Inflammatory macrophage treated with lipopolysaccharide for 1 hour (primary cell): ENCODE results near the gene SHISA9.

Experiments used
- DNase-seq, 2 donors: peaks; one replicate each; pipeline ENCODE4 v3.0.0-alpha.2; 2020 to 2022

Gene SHISA9

GRCh38 chr16:13205352-13205751 is 304.0 kb downstream of the SHISA9 start:
- DNase-seq: no peak

DNA sequence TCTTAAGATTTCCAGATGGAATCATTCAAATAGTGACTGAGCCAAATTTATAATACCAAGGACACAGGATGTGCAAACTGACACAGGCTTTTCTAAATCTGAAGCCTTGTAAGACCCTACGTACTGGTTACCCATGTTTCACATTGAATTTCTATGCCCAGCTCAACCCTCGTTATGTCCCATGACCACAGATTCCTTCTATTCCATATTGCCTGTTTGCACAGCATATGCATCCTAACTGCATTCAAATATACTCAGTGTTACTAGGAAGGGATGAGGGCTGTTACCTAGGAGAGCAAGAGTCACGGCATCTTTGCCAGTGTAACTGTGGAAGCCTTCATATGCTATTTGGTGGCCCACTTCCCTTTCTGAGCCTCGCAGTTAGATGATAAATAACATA is 305.2 kb downstream of the SHISA9 start:
- DNase-seq: no peak

- no peak for DNase-seq
These were observed 305.8 kb downstream of the SHISA9 start for GRCh38 chr16:13207151-13207550.

GRCh38 chr16:13223666-13224065 is 322.3 kb downstream of the SHISA9 start:
- DNase-seq: no peak

DNA sequence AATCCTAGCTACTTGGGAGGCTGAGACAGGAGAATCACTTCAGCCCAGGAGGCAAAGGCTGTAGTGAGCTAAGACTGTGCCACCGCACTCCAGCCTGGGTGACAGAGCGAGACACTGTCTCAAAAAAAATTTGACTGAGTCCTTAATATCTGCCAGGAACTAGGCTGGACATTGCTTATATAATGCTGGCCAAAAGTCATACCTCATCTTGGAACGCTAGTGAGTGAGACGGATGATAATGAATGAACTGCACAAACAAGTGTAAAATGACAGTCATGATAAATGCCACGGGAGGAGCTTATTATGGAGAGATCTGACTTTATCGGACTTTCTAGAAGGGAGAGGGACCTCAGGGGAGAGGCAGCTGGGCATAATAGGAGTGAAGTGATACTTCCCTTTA is 327.6 kb downstream of the SHISA9 start:
- no peak for DNase-seq

- DNase-seq: no peak
These were observed 330.0 kb downstream of the SHISA9 start for GRCh38 chr16:13231365-13231764.

DNA sequence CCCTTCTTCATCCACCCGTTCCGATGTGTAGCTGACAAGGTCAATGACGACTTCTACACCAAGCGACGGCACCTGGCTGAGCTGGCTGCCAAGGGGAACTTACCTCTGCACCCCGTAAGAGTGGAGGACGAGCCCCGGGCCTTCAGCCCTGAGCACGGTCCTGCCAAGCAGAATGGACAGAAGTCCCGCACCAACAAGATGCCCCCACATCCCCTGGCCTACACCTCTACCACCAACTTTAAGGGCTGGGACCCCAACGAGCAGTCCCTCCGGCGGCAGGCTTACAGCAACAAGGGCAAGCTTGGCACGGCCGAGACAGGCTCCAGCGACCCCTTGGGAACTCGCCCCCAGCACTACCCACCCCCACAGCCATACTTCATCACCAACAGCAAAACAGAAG is 333.6 kb downstream of the SHISA9 start:
- no peak for DNase-seq

- no peak for DNase-seq
These were observed 334.9 kb downstream of the SHISA9 start for GRCh38 chr16:13236308-13236707.

DNA sequence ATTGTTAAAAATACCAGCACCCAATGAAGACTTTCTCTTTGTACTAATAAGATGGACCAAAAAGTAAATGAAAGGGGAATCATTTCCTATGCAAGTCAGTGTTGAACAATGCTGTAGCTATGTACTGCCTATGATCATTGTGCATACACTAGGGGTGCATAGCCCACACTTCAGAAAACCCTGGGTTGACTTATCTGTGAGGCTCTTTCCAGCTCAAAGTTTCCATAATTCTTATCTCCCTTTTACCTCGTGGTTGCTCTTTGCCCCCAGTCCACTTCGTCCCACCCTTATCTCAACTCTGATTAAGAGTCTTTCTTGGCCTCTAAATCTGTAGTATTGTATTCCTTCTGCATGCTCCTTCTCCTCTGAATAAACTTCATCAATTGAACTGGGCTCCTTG is 336.8 kb downstream of the SHISA9 start:
- no peak for DNase-seq

GRCh38 chr16:13242201-13242600 is 340.8 kb downstream of the SHISA9 start:
- DNase-seq: no peak

DNA sequence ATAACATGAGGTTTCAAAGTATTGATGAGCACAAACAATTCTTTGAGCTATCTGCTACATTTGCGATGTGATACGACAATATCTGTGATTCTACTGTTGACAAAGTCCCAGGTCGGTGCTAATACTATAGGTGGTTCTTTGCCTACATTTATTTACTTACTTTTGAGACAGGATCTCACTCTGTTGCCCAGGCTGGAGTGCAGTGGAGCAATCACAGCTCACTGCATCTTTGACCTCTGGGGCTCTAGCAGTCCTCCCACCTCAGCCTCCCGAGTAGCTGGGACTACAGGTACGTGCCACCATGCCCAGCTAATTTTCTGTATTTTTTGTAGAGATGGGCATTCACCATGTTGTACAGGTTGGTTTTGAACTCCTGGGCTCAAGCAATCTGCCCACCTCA is 343.4 kb downstream of the SHISA9 start:
- no peak for DNase-seq

- DNase-seq: no peak
These were observed 344.4 kb downstream of the SHISA9 start for GRCh38 chr16:13245713-13246377.

DNA sequence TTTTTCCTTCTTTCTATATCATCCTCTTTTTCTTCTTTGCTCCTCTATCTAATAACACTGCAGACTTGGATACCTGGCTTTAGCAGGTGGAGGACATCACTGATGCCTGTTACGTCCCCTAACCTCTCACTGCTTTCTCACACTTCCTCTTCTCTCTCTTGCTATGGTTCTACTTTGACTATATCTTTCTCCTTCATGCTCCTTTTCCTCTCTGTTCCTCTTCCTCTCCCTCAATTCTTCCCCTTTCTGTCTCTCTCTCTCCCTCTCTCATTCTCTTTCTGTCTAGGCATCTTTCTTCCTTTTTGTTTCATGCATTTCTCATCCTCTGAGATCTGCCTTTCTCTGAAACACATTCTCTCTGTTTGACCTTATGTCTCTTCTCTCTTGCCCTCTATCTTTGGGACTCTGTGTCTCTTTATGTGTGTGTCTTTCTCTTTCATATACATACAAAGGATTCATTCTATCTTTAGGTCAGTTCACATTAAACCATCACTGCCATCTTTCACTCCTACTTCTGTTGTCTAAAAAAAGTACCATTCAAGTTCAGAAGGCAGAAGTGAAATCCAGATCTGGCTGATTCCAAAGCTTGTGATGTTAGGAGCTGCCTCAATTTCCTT is 353.7 kb downstream of the SHISA9 start:
- DNase-seq: no peak

DNA sequence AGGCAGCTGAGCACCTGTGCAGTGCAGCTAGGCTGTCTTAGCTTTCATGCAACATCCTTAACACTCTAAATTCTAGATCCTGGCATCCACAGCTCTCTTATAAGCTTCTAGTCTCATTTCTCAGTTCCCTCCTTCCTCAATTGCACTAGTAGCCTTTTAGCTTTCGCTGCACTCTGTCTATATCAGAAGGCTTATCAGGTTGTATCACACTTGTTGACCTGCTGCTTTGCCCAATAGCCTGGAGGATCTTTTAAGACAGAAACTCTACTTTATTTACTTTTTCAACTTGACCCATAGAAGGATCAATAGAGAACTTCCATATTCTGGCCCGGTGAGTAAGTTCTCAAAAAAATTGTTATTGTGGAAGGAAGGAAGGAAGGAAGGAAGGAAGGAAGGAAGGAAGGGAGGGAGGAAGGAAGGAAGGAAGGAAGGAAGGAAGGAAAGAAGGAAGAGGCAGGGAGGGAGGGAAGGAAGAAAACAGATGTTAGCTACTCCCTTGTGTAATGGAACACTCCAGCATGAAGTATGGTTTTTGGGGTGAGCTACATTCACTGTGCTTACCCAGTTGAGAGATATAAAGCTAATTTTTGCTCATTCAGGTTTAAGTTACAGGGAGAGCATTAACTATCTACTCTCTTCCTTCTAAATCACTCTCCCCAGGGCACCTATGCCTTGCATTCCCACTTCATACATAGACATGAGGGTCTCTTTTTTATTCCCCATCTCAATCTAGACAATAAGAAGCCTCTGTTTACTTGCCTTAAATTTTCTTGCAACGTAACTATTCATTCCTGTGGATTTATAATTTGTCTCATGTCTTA is 361.1 kb downstream of the SHISA9 start:
- no peak for DNase-seq

GRCh38 chr16:13264749-13265552 is 363.6 kb downstream of the SHISA9 start:
- no peak for DNase-seq

DNA sequence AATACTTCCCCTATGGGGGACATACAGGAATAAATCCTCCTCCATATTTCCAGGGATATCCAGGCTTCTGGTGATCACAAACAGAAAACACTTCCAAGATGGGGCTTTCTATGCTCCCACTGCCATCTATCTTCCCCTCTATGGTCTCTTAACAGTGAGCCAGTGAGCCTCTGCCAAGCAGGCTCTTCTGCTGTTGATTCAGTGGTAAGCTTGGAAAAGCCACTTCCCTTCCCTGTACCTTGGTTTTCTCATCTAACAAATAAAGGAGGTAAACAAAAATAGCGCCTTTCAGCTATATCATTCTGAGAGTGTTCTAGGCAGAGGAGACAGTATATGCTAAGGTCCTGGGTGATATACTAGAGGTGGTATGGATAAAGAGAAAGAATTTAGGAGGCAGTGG is 368.0 kb downstream of the SHISA9 start:
- no peak for DNase-seq

- DNase-seq: no peak
These were observed 368.6 kb downstream of the SHISA9 start for GRCh38 chr16:13269905-13270528.

- DNase-seq: no peak
These were observed 369.2 kb downstream of the SHISA9 start for GRCh38 chr16:13270602-13271001.

DNA sequence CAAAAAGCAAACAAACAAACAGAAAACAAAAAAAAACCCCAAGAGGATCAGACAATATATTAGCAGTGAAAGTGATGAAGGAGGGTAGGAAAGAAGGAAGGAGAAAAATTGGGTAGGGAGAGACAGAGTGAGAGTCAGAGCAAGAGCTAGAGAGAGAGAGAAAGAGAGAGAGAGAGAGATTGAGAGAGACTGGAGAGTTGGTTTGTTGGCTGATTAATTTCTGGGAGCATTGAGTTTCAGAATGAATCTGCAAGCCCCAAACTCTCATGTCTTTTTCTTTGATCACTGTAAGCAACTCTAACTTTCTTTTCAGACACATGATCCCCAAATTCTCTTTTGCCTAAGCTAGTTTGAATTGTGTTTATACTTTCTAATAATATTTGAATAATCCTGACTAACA is 388.1 kb downstream of the SHISA9 start:
- no peak for DNase-seq
